H9 (cell line): ENCODE measurements around the gene HAUS7. TPM values are rescaled to one million over a fixed set of nuclear protein-coding genes. Genes with fewer than 3 reads are reported as not detected.

Experiments
- DNase-seq: peaks from one replicate; pipeline ENCODE4 v3.0.0-alpha.2; 2017
- H2AFZ ChIP-seq: one replicate; pipeline ENCODE4 v1.6.1; 2013; ENCODE audit warnings: mild to moderate bottlenecking, low read length, control low read depth, moderate library complexity
- H2AK5ac ChIP-seq: 2 replicates; pipeline ENCODE4 v1.6.1; 2013; ENCODE audit warnings: low read length, control low read depth, mixed read lengths; ENCODE audit not compliant: insufficient read length
- H2BK120ac ChIP-seq: one replicate; pipeline ENCODE4 v1.6.1; 2013; ENCODE audit warnings: low read depth, mild to moderate bottlenecking, low read length, control low read depth, inconsistent platforms; ENCODE audit not compliant: poor library complexity, severe bottlenecking
- H2BK12ac ChIP-seq: 2 replicates; pipeline ENCODE4 v1.6.1; 2013; ENCODE audit warnings: low read length, control low read depth, mixed read lengths, low read depth; ENCODE audit not compliant: insufficient read length
- H2BK15ac ChIP-seq: 2 replicates; pipeline ENCODE4 v1.6.1; 2013; ENCODE audit warnings: low read depth, low read length, control low read depth
- H2BK20ac ChIP-seq: one replicate; pipeline ENCODE4 v1.6.1; 2013; ENCODE audit warnings: low read depth, mild to moderate bottlenecking, low read length, control low read depth, inconsistent platforms; ENCODE audit not compliant: poor library complexity, severe bottlenecking
- H2BK5ac ChIP-seq: 2 replicates; pipeline ENCODE4 v1.6.1; 2013; ENCODE audit warnings: low read length, control low read depth, mixed read lengths; ENCODE audit not compliant: insufficient read length
- H3K14ac ChIP-seq: 2 replicates; pipeline ENCODE4 v1.6.1; 2013; ENCODE audit warnings: low read length, control low read depth; ENCODE audit not compliant: insufficient read depth
- H3K18ac ChIP-seq: 2 replicates; pipeline ENCODE4 v1.6.1; 2013; ENCODE audit warnings: low read depth, mild to moderate bottlenecking, mixed read lengths, low read length, control low read depth; ENCODE audit not compliant: insufficient read length
- H3K23ac ChIP-seq: 2 replicates; pipeline ENCODE4 v1.6.1; 2013; ENCODE audit warnings: low read length, control low read depth, mixed read lengths, low read depth; ENCODE audit not compliant: insufficient read length
- H3K23me2 ChIP-seq: 2 replicates; pipeline ENCODE4 v1.6.1; 2013; ENCODE audit warnings: low read depth, mild to moderate bottlenecking, mixed read lengths, low read length, control low read depth; ENCODE audit not compliant: insufficient read length, poor library complexity, severe bottlenecking
- H3K27ac ChIP-seq: 2 replicates; pipeline ENCODE4 v1.5.1; 2013; ENCODE audit warnings: low read length, control low read depth, mixed read lengths, low read depth; ENCODE audit not compliant: insufficient read length
- H3K27me3 ChIP-seq: 2 replicates; pipeline ENCODE4 v1.6.1; 2013; ENCODE audit warnings: low read length, control low read depth, inconsistent platforms; ENCODE audit not compliant: insufficient read depth
- H3K4ac ChIP-seq: 2 replicates; pipeline ENCODE4 v1.6.1; 2013; ENCODE audit warnings: low read depth, mild to moderate bottlenecking, control low read depth, inconsistent platforms, low read length, moderate library complexity
- H3K4me1 ChIP-seq: 2 replicates; pipeline ENCODE4 v1.6.1; 2013; ENCODE audit warnings: low read length, control low read depth, inconsistent platforms; ENCODE audit not compliant: insufficient read depth
- H3K4me2 ChIP-seq: 2 replicates; pipeline ENCODE4 v1.6.1; 2013; ENCODE audit warnings: low read length, control low read depth, mixed read lengths; ENCODE audit not compliant: insufficient read length, insufficient read depth
- H3K56ac ChIP-seq: 2 replicates; pipeline ENCODE4 v1.6.1; 2013; ENCODE audit warnings: low read depth, mild to moderate bottlenecking, mixed read lengths, low read length, control low read depth; ENCODE audit not compliant: insufficient read length
- H3K79me1 ChIP-seq: 2 replicates; pipeline ENCODE4 v1.6.1; 2013; ENCODE audit warnings: low read depth, mild to moderate bottlenecking, moderate library complexity, low read length, control low read depth, inconsistent platforms; ENCODE audit not compliant: insufficient read depth, poor library complexity, severe bottlenecking
- H3K79me2 ChIP-seq: 2 replicates; pipeline ENCODE4 v1.6.1; 2013; ENCODE audit warnings: low read length, control low read depth, inconsistent platforms; ENCODE audit not compliant: insufficient read depth
- H3K9ac ChIP-seq: 2 replicates; pipeline ENCODE4 v1.6.1; 2013; ENCODE audit warnings: low read length, control low read depth, mixed read lengths; ENCODE audit not compliant: insufficient read length; ENCODE audit errors: extremely low read depth
- H3K9me3 ChIP-seq: one replicate; pipeline ENCODE4 v1.6.1; 2013; ENCODE audit warnings: low read depth, low read length, inconsistent platforms; ENCODE audit not compliant: control insufficient read depth
- H3T11ph ChIP-seq: one replicate; pipeline ENCODE4 v1.6.1; 2013; ENCODE audit warnings: mild to moderate bottlenecking, low read length, control low read depth, inconsistent platforms
- H4K20me1 ChIP-seq: one replicate; pipeline ENCODE4 v1.6.1; 2013; ENCODE audit not compliant: control insufficient read depth, insufficient read length, insufficient read depth
- H4K5ac ChIP-seq: 2 replicates; pipeline ENCODE4 v1.6.1; 2013; ENCODE audit warnings: low read depth, mild to moderate bottlenecking, mixed read lengths, low read length, control low read depth; ENCODE audit not compliant: insufficient read length
- H4K8ac ChIP-seq: replicated peaks from 2 replicates; pipeline ENCODE4 v1.6.1; 2013; ENCODE audit warnings: low read length, control low read depth, mixed read lengths, low read depth; ENCODE audit not compliant: insufficient read length
- H4K91ac ChIP-seq: 2 replicates; pipeline ENCODE4 v1.6.1; 2013; ENCODE audit warnings: low read depth, mild to moderate bottlenecking, moderate library complexity, mixed read lengths, low read length, control low read depth; ENCODE audit not compliant: insufficient read length
- H3K27ac Mint-ChIP-seq, 3 experiments: 2 replicates in 2 of 3; 3 replicates in 1 of 3; pipeline ENCODE4 v1.8.0; 2020 to 2021; ENCODE audit warnings: mixed read lengths in 3 of 3, mild to moderate bottlenecking in 1 of 3, moderate library complexity in 1 of 3
- H3K27me3 Mint-ChIP-seq: 2 replicates; pipeline ENCODE4 v1.8.0; 2021; ENCODE audit warnings: low read depth, mild to moderate bottlenecking, moderate library complexity, mixed read lengths
- H3K36me3 Mint-ChIP-seq, 3 experiments: 2 replicates in 2 of 3; 3 replicates in 1 of 3; pipeline ENCODE4 v1.8.0; 2020 to 2021; ENCODE audit warnings: low read depth in 3 of 3, mixed read lengths in 3 of 3; ENCODE audit not compliant: insufficient read depth in 1 of 3
- H3K4me1 Mint-ChIP-seq, 2 experiments: 2 replicates each; pipeline ENCODE4 v1.8.0; 2020; ENCODE audit warnings: mixed read lengths in 2 of 2
- H3K4me3 Mint-ChIP-seq, 2 experiments: 2 replicates in 1 of 2; 3 replicates in 1 of 2; pipeline ENCODE4 v1.8.0; 2020 to 2021; ENCODE audit warnings: mild to moderate bottlenecking in 2 of 2, mixed read lengths in 2 of 2, moderate library complexity in 1 of 2
- H3K9me3 Mint-ChIP-seq, 2 experiments: 2 replicates in 1 of 2; 3 replicates in 1 of 2; pipeline ENCODE4 v1.8.0; 2020; ENCODE audit warnings: mild to moderate bottlenecking in 2 of 2, mixed read lengths in 2 of 2, moderate library complexity in 1 of 2
- WGBS: extraction: QIAGEN DNeasy Blood & Tissue Kit; methylation state at CpG from one replicate; pipeline ENCODE4 v1.1.7; 2013; ENCODE audit warnings: missing lambda C conversion rate, low lambda C conversion rate, mixed read lengths; ENCODE audit not compliant: insufficient read length; ENCODE audit errors: extremely low coverage; 5-methylcytosine and 5-hydroxymethylcytosine counted together
- total RNA-seq: library from RNA; stranded (reverse); gene quantifications from 2 replicates; pipeline ENCODE4 v1.2.1, GENCODE V29; 2021
- TF ChIP-seq, protein P1 (sequence below): fragments of 200-600 bp; sonication (generic); conservative IDR thresholded peaks from 3 replicates; pipeline ENCODE4 v1.8.0; 2021; ENCODE audit warnings: antibody characterized with exemption, mild to moderate bottlenecking

HAUS7 gene
- total RNA-seq, 1 experiment from 2014 or later = 45.3 TPM

- Histone ChIP-seq H3K23ac (no peak overlapping the region), H2BK12ac (no peak overlapping the region), H3K4me2 (no peak overlapping the region), H3K79me1 (no peaks in the 10 kb centered on the region), H3K79me2 (no peaks in the 10 kb centered on the region), H3K27ac (no peak overlapping the region), H3T11ph (no peak overlapping the region), H3K9me3 (peaks cover 31% of the 10 kb centered on the region), H4K20me1 (peaks cover 2% of the 10 kb centered on the region), H2BK20ac (no peak overlapping the region), H3K27me3 (no peaks in the 10 kb centered on the region; the same call in 1 of the 2 replicates), H2BK5ac (no peak overlapping the region), H3K14ac (no peak overlapping the region), H3K18ac (no peak overlapping the region), H4K91ac (no peak overlapping the region), H2BK15ac (no peak overlapping the region; the same call in 1 of the 2 replicates), H4K8ac (no peak overlapping the region), H2AK5ac (no peak overlapping the region), H3K56ac (no peak overlapping the region), H2AFZ (no peak overlapping the region), H3K4ac (no peak overlapping the region), H4K5ac (no peak overlapping the region), H3K4me1 (no peaks in the 10 kb centered on the region), H3K9ac (no peak overlapping the region), H3K23me2 (no peaks in the 10 kb centered on the region), H2BK120ac (no peak overlapping the region)
- H3K9me3 Mint-ChIP-seq = peaks cover 58 to 65% of the 10 kb centered on the region in 2 experiments
- peaks cover 0 to 2% (median 0%) of the 10 kb centered on the region in 3 experiments; a peak in 1 of 7 replicates for H3K36me3 Mint-ChIP-seq
- TF ChIP-seq, protein P1, sequence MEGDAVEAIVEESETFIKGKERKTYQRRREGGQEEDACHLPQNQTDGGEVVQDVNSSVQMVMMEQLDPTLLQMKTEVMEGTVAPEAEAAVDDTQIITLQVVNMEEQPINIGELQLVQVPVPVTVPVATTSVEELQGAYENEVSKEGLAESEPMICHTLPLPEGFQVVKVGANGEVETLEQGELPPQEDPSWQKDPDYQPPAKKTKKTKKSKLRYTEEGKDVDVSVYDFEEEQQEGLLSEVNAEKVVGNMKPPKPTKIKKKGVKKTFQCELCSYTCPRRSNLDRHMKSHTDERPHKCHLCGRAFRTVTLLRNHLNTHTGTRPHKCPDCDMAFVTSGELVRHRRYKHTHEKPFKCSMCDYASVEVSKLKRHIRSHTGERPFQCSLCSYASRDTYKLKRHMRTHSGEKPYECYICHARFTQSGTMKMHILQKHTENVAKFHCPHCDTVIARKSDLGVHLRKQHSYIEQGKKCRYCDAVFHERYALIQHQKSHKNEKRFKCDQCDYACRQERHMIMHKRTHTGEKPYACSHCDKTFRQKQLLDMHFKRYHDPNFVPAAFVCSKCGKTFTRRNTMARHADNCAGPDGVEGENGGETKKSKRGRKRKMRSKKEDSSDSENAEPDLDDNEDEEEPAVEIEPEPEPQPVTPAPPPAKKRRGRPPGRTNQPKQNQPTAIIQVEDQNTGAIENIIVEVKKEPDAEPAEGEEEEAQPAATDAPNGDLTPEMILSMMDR = no peak
- no peak overlapping the region for H3K27ac Mint-ChIP-seq
- no peak overlapping the region for H3K4me3 Mint-ChIP-seq
- peaks cover 4% of the 10 kb centered on the region for H3K27me3 Mint-ChIP-seq
- H3K4me1 Mint-ChIP-seq = peaks cover 2 to 6% of the 10 kb centered on the region in 2 experiments; a peak in 2 of 4 replicates
- DNase-seq = no peak
- no CpG with 5 or more reads among the region's 14 CpGs for WGBS
These were observed 39.2 kb upstream of the HAUS7 start for GRCh38 chrX:153509592-153509991.
